HG03103 (cell line): ENCODE measurements around the gene SPATC1L.

ENCODE experiments used
- ATAC-seq: cut with Tn5 transposase; IDR thresholded peaks from one replicate; pipeline ENCODE4 v1.9.1; 2021; ENCODE audit warnings: low read depth; ENCODE audit not compliant: unreplicated experiment

Gene SPATC1L

GRCh38 chr21:46165098-46165497 is 19.2 kb downstream of the SPATC1L start:
- no peak for ATAC-seq

- no peak for ATAC-seq
Measured at GRCh38 chr21:46163380-46163779, 20.9 kb downstream of the SPATC1L start.

GRCh38 chr21:46161633-46162592 is 22.3 kb downstream of the SPATC1L start:
- ATAC-seq, result no peak

- ATAC-seq, result no peak
Measured at GRCh38 chr21:46160907-46161632, 23.2 kb downstream of the SPATC1L start.

GRCh38 chr21:46160657-46160906 is 23.7 kb downstream of the SPATC1L start:
- no peak for ATAC-seq

DNA sequence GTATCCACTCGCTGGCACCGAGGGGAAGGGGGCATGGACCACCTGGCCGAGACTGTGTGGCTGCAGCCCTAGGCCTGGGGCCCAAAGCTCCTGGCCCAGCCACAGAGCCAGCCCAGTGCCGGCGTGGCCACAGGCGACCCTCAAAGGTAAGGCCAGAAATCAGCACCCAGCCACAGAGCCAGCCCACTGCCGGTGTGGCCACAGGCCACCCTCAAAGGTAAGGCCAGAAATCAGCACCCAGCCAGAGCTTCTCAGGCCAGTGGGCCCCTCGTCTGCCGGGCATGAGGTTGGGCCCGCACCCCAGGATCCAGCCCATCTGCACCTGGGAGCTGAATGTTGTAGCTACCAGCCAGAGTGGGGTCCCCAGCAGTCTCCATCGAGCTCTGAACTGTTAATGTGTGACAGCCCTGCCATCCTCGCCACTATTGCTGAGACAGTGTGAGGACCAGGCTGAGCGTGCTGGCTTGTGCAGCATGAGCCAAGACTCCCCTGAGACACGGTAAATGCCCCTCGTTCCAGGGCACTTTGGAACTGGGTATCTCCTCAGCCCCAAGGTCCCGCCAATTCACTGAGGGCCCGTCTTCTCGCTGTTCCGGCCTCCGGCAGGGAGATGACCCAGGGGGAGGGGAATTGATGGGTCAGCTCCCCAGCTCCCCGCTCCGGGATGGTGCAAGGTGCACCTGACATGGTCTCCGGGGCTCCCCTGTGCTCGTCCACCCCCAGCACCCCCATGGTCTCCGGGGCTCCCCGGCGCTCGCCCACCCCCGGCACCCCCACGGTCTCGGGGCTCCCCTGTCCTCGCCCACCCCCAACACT is 24.2 kb downstream of the SPATC1L start:
- ATAC-seq, result no peak

DNA sequence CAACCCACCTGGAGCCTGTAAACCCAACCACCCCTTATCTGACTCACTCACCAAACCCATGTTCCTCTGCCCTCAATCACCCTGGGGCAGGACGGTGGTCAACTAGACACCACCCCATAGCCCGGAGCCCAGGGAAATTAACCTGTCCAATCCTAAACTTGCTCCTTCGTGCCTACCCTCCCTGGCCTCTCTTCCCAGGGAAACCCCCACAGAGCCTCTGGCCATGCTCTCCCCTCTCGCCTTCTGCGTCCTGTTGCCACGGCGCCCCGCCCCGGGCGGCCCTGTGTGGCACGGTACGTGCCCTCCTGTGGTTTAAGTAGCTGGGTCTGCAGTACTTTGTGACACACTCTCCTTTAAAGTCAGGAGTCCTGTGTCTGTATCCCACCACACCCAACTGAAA is 24.9 kb downstream of the SPATC1L start:
- no peak for ATAC-seq

- no peak for ATAC-seq
Measured at GRCh38 chr21:46158666-46159300, 25.5 kb downstream of the SPATC1L start.

- ATAC-seq, result no peak
Measured at GRCh38 chr21:46157987-46158451, 26.2 kb downstream of the SPATC1L start.

GRCh38 chr21:46157396-46157986 is 26.8 kb downstream of the SPATC1L start:
- no peak for ATAC-seq

GRCh38 chr21:46156678-46157077 is 27.6 kb downstream of the SPATC1L start:
- no peak for ATAC-seq

DNA sequence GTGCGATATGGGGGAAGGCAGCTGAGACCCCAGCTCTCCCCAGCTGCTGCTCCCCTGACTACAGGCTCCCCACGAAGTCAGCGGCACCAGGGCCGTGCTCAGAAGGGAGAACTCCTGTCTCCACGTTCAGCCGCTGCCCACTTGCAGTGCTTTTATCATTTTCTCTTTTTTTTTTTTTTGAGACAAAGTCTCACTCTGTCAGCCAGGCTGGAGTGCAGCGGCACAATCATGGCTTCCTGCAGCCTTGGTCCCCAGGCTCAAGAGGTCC is 27.9 kb downstream of the SPATC1L start:
- no peak for ATAC-seq

- no peak for ATAC-seq
Measured at GRCh38 chr21:46155514-46156377, 28.5 kb downstream of the SPATC1L start, which contains the start of gene FTCD. TSS of gene FTCD (minus strand) at chr21:46155579. CDS start at chr21:46155523, 56 bp downstream.

DNA sequence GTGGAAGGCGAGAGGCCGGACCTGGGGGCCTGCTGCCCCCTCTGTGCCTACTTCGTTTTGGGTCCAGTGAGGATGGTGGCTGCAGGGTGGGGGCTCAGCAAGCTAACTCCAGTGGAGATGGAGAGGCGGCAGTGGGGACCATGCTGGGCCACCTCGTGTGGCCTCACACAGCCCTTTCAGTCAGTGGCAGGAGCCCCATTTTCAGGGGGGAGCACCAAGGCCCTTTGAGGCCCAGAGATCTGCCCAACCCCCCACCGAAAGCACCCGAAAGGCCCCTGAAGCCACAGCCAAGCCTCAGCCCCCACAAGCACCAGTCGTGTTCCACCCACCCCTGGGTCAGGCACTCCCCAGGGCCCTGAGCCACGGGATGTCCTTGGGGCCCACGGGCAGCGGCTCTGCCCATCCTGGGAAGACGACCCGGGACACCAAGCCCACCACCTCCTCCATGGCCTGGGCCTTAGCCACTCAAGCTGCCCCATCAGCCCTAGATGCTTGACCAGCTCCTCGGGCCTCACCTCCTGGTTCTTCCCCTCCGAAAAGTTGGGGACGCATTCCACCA is 29.2 kb downstream of the SPATC1L start:
- ATAC-seq, result no peak

DNA sequence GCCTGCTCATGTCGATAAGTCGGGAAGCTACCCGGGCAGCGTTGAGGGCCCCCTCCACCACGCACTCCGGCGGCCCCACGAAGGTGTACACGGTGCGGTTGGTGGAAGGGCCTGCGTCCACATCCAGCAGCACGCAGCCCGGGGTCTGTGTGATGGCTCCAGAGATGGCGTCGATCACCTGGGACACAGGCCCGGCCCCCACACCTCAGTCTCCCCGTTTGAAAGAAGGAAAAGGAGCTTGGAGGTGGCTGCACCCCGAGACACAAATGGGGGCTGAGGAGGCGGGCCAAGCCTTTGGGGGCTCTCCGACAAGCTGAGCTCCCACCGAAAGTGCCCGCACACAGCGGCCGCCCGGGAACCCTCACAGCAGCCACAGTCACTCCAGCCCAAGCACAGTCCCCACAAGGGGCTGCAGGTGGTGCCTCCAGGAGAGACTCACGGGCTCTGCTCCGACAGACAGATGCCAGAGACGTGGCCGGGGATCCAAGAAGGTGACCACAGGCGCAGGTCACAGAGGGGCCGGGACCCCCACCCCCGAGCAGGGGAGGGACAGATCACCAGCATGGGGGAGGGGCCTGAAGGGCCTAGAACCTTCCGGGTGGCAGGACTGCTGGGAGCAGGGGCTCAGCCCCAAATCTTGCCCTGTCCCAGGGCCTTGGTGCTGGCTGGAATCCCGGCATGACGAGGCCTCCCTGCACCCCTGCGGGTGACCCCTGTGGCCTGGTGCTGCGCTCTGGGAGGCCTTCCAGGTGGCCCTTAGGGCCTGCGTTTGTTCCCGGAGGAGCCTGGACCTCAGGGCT is 29.9 kb downstream of the SPATC1L start:
- ATAC-seq, result no peak

DNA sequence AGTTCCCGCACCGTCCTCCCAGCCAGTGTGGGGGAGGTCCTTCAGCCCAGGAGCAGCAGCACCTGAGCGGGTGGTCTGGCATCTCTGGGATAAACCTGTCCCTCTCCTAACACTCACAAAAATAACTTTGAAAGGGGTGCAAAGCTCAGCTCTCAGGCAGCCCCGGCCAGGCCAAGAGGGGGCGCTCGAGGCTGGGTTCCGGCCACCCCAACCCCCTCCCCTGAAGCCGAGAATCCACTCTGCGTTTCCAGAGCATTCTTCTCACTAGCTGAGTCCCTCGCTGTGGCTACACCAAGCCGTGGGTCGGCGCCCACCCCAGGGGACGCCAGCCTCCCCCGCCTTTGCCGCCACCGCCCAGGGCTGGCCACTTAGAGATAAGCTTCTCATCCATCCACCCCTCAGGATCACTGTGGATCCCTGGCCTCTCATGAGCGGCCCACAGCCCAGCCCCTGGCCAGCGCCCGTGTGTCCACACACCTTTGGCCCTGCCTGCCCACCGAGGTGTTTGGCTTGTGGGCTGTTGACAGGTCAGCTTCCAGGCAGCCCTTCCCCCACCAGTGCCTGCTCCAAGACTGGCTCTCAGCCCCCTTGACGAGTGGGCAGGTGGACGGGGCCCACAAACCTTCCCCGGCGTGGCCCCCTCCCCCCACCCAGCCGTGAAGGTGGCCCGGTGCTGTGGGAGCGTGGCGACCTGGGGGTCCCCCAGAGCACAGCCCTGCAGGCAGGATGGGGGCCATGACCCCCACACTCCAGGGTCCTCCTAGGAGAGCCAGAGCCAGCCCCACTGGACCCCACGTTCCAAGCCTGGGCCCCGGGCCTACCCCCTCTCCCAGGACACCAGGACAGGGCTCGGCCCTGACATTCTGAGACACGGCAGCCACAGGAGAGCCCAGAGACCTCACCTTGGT is 30.8 kb downstream of the SPATC1L start:
- ATAC-seq, result no peak

GRCh38 chr21:46152927-46153246 is 31.4 kb downstream of the SPATC1L start:
- no peak for ATAC-seq
